SU-DHL-6 (cell line): ENCODE measurements around the gene HPS4.
"Not testable (repeated sequence)": the region's sequence is repeated elsewhere in the genome, so short reads cannot be mapped to it uniquely, and the experiment has no call there.

Source experiments
- CTCF ChIP-seq: fragments of 200-600 bp; sonication (generic); IDR thresholded peaks from one replicate; pipeline ENCODE4 v1.5.1; 2017; ENCODE audit warnings: antibody characterized with exemption, mild to moderate bottlenecking, low read length, moderate library complexity; ENCODE audit not compliant: insufficient read depth, poor library complexity, severe bottlenecking
- EZH2phosphoT487 ChIP-seq: fragments of 200-600 bp; sonication (generic), shearing (Covaris generic); conservative IDR thresholded peaks from 2 replicates; pipeline ENCODE4 v1.6.1; 2018; ENCODE audit warnings: mild to moderate bottlenecking, antibody characterized with exemption, low read length, moderate library complexity, mixed read lengths

GRCh38 chr22:26408562-26409220, 74.9 kb downstream of the HPS4 start:
- TF ChIP-seq CTCF, EZH2phosphoT487: not testable (repeated sequence)
